K562 (cell line): Measurements from ENCODE around the gene DHRS12. TPM values are rescaled to one million over a fixed set of nuclear protein-coding genes. Genes with fewer than 3 reads are reported as not detected.

Experiments
- BMI1 ChIP-seq: fragments of 150-350 bp; IDR thresholded peaks from 2 replicates; pipeline ENCODE4 v1.6.1; 2014; ENCODE audit warnings: low read length
- FUS ChIP-seq: fragments of 200-400 bp; formaldehyde crosslinking; optimal IDR thresholded peaks from 2 replicates; pipeline ENCODE3; 2017; ENCODE audit warnings: low read depth, low read length
- HEY1 ChIP-seq: fragments of 250-450 bp; sonication (Bioruptor Pico); IDR thresholded peaks from 2 replicates; pipeline ENCODE4 v1.5.0; 2020; ENCODE audit warnings: mild to moderate bottlenecking, moderate library complexity, borderline replicate concordance
- JUND ChIP-seq, 2 experiments: IDR thresholded peaks; 2 replicates in 1 of 2; 3 replicates in 1 of 2; pipeline ENCODE4 v1.6.1; 2011; ENCODE audit warnings: borderline replicate concordance in 2 of 2, low read depth in 2 of 2, low read length in 2 of 2, improper control_type of control experiment in 1 of 2, missing biosample characterization in 1 of 2, missing genetic modification characterization in 1 of 2, missing genetic modification reagents in 1 of 2
- KLF10 ChIP-seq: fragments of 250-450 bp; sonication (Bioruptor Pico); IDR thresholded peaks from 2 replicates; pipeline ENCODE4 v1.6.1; 2021; ENCODE audit warnings: matching md5 sums
- MAFG ChIP-seq: fragments of 450-650 bp; conservative IDR thresholded peaks from 2 replicates; pipeline ENCODE4 v1.6.1; 2016; ENCODE audit warnings: missing genetic modification characterization, missing compliant biosample characterization
- NR1H2 ChIP-seq: sonication (generic); formaldehyde crosslinking; IDR thresholded peaks from 2 replicates; pipeline ENCODE4 v1.4.0; 2020; ENCODE audit warnings: mild to moderate bottlenecking, missing genetic modification reagents
- SAFB ChIP-seq: fragments of 200-400 bp; formaldehyde crosslinking; IDR thresholded peaks from 2 replicates; pipeline ENCODE4 v1.6.1; 2017; ENCODE audit warnings: low read depth, low read length, borderline replicate concordance
- TGIF2 ChIP-seq: sonication (generic); formaldehyde crosslinking; IDR thresholded peaks from 2 replicates; pipeline ENCODE4 v1.8.1; 2022; ENCODE audit warnings: mild to moderate bottlenecking, missing genetic modification reagents, moderate library complexity
- U2AF1 ChIP-seq: fragments of 200-400 bp; formaldehyde crosslinking; optimal IDR thresholded peaks from 2 replicates; pipeline ENCODE3; 2017; ENCODE audit warnings: mild to moderate bottlenecking, low read depth, low read length, moderate library complexity
- ZBTB7A ChIP-seq: IDR thresholded peaks from 2 replicates; pipeline ENCODE4 v1.6.1; 2011; ENCODE audit warnings: low read depth, mild to moderate bottlenecking, low read length, moderate library complexity, borderline replicate concordance; ENCODE audit not compliant: control insufficient read depth
- polyA plus RNA-seq, 8 experiments: library from polyadenylated mRNA; depleted of rRNA in 4 of 8; stranded (reverse) in 5 of 8; unstranded in 3 of 8; fragments of >200 nt; fragmentation: Nextera tagmentation in 2 of 8; fragmentation: Illumina TruSeq in 1 of 8; extraction: Ambion mirVana in 2 of 8; extraction: Trizol in 1 of 8; gene quantifications; 2 replicates each; pipeline versions ENCODE4 v1.2.1 to v1.2.3, GENCODE V29; 2011 to 2014; ENCODE audit warnings: inconsistent platforms in 1 of 8, missing spikeins in 1 of 8
- total RNA-seq, 7 experiments: library from RNA; depleted of rRNA in 6 of 7; stranded (reverse); fragments of >200 nt in 6 of 7; fragmentation: Illumina TruSeq in 2 of 7; extraction: Trizol in 2 of 7; gene quantifications; 2 replicates each; pipeline versions ENCODE4 v1.2.1 to v1.2.3, GENCODE V29; 2011 to 2021; ENCODE audit warnings: low replicate concordance in 1 of 7
- TF ChIP-seq, protein P1 (sequence below): fragments of 450-650 bp; IDR thresholded peaks from 2 replicates; pipeline ENCODE4 v1.6.1; 2017; ENCODE audit warnings: mild to moderate bottlenecking, moderate library complexity
- TF ChIP-seq, protein P2 (sequence below): fragments of 450-650 bp; formaldehyde crosslinking; IDR thresholded peaks from 2 replicates; pipeline ENCODE4 v1.4.0; 2022; ENCODE audit warnings: mild to moderate bottlenecking, moderate library complexity
- TF ChIP-seq, protein P3 (sequence below): fragments of 450-650 bp; formaldehyde crosslinking; conservative IDR thresholded peaks from 2 replicates; pipeline ENCODE4 v1.4.0; 2022; ENCODE audit warnings: mild to moderate bottlenecking, missing genetic modification characterization
- TF ChIP-seq, protein P4 (sequence below): fragments of 450-650 bp; IDR thresholded peaks from 2 replicates; pipeline ENCODE4 v1.6.1; 2017; ENCODE audit warnings: antibody characterized with exemption, mild to moderate bottlenecking
- TF ChIP-seq, protein P5 (sequence below): fragments of 450-650 bp; IDR thresholded peaks from 2 replicates; pipeline ENCODE4 v1.6.1; 2016

DHRS12 gene
- total and polyA plus RNA-seq, 9 of the 15 experiments (the other 6 are each of a cell fraction or from before 2014, with no cell fraction given): 0.62 to 2.7 (median 0.98) TPM

DNA sequence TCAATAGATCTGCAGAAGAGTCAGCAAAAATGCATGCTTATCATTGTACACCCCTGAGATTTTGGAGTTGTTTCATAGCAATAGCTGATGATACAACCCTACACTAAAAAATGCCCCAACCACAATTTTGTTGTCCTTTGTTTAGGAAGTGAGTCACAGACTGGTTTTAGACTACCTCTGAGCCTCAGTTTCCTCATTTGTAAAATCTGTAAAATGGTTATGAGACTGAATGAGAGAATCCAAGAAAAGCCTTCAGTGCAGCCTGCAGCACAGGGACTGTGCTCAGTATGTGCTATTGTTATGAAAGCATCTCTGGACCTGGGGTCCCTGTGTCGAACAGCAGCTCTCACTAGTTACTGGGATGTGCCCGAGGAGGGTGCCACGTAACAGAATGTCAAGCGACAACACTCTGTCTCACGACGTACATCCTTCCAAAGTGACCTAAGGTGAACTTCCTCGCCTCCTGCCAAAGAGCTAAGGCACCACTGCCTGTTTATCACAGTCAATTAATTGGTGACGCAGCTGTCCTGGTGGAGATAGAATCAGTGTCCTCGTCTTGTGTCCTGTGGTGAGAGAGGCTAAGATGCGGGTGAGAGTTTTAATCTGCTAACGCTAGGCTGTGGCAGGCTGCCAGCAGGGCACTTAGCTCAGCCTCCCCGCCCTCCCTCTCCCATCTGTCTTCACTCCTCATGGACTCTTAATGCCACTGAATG is 18.1 kb downstream of the DHRS12 start (continued):
- TF ChIP-seq, protein P1, sequence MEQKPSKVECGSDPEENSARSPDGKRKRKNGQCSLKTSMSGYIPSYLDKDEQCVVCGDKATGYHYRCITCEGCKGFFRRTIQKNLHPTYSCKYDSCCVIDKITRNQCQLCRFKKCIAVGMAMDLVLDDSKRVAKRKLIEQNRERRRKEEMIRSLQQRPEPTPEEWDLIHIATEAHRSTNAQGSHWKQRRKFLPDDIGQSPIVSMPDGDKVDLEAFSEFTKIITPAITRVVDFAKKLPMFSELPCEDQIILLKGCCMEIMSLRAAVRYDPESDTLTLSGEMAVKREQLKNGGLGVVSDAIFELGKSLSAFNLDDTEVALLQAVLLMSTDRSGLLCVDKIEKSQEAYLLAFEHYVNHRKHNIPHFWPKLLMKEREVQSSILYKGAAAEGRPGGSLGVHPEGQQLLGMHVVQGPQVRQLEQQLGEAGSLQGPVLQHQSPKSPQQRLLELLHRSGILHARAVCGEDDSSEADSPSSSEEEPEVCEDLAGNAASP: no peak; the same call in 1 of the 2 replicates
- TF ChIP-seq, protein P2, sequence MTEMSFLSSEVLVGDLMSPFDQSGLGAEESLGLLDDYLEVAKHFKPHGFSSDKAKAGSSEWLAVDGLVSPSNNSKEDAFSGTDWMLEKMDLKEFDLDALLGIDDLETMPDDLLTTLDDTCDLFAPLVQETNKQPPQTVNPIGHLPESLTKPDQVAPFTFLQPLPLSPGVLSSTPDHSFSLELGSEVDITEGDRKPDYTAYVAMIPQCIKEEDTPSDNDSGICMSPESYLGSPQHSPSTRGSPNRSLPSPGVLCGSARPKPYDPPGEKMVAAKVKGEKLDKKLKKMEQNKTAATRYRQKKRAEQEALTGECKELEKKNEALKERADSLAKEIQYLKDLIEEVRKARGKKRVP (CRISPR knock-in tag): no peak
- TF ChIP-seq FUS (no peak), KLF10 (CRISPR knock-in tag) (no peak), HEY1 (CRISPR knock-in tag) (no peak), JUND (IDR thresholded peaks at IDR 0.05; ENCODE audit: borderline replicate concordance, low read depth, low read length) (peak; percentile 13; the same call in 1 of the 2 replicates), JUND (tag; IDR thresholded peaks at IDR 0.05; ENCODE audit: borderline replicate concordance, low read depth, low read length) (peak; percentile 51; the same call in 1 of the 3 replicates), U2AF1 (no peak), SAFB (no peak), BMI1 (no peak), NR1H2 (CRISPR knock-in tag) (no peak), MAFG (0 out of 2 replicates have a peak, but pooled peaks have one; percentile 11), TGIF2 (CRISPR knock-in tag) (no peak), ZBTB7A (no peak)
- TF ChIP-seq, protein P3, sequence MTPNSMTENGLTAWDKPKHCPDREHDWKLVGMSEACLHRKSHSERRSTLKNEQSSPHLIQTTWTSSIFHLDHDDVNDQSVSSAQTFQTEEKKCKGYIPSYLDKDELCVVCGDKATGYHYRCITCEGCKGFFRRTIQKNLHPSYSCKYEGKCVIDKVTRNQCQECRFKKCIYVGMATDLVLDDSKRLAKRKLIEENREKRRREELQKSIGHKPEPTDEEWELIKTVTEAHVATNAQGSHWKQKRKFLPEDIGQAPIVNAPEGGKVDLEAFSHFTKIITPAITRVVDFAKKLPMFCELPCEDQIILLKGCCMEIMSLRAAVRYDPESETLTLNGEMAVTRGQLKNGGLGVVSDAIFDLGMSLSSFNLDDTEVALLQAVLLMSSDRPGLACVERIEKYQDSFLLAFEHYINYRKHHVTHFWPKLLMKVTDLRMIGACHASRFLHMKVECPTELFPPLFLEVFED (CRISPR knock-in tag): no peak
- TF ChIP-seq, protein P4, sequence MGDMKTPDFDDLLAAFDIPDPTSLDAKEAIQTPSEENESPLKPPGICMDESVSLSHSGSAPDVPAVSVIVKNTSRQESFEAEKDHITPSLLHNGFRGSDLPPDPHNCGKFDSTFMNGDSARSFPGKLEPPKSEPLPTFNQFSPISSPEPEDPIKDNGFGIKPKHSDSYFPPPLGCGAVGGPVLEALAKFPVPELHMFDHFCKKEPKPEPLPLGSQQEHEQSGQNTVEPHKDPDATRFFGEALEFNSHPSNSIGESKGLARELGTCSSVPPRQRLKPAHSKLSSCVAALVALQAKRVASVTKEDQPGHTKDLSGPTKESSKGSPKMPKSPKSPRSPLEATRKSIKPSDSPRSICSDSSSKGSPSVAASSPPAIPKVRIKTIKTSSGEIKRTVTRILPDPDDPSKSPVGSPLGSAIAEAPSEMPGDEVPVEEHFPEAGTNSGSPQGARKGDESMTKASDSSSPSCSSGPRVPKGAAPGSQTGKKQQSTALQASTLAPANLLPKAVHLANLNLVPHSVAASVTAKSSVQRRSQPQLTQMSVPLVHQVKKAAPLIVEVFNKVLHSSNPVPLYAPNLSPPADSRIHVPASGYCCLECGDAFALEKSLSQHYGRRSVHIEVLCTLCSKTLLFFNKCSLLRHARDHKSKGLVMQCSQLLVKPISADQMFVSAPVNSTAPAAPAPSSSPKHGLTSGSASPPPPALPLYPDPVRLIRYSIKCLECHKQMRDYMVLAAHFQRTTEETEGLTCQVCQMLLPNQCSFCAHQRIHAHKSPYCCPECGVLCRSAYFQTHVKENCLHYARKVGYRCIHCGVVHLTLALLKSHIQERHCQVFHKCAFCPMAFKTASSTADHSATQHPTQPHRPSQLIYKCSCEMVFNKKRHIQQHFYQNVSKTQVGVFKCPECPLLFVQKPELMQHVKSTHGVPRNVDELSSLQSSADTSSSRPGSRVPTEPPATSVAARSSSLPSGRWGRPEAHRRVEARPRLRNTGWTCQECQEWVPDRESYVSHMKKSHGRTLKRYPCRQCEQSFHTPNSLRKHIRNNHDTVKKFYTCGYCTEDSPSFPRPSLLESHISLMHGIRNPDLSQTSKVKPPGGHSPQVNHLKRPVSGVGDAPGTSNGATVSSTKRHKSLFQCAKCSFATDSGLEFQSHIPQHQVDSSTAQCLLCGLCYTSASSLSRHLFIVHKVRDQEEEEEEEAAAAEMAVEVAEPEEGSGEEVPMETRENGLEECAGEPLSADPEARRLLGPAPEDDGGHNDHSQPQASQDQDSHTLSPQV: no peak
- TF ChIP-seq, protein P5, sequence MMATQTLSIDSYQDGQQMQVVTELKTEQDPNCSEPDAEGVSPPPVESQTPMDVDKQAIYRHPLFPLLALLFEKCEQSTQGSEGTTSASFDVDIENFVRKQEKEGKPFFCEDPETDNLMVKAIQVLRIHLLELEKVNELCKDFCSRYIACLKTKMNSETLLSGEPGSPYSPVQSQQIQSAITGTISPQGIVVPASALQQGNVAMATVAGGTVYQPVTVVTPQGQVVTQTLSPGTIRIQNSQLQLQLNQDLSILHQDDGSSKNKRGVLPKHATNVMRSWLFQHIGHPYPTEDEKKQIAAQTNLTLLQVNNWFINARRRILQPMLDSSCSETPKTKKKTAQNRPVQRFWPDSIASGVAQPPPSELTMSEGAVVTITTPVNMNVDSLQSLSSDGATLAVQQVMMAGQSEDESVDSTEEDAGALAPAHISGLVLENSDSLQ: peak; percentile 50; the same call in 1 of the 2 replicates
